PC-3 (cell line): Measurements from ENCODE around the gene AXL.

Source experiments
- CTCF ChIP-seq: fragments of 300-600 bp; sonication (generic); conservative IDR thresholded peaks from 2 replicates; pipeline ENCODE4 v1.5.1; 2017; ENCODE audit warnings: antibody characterized with exemption, low read depth, mild to moderate bottlenecking, low read length
- EZH2phosphoT487 ChIP-seq: fragments of 300-600 bp; sonication (generic); IDR thresholded peaks from 2 replicates; pipeline ENCODE4 v1.6.1; 2018; ENCODE audit warnings: mild to moderate bottlenecking, antibody characterized with exemption, low read length, borderline replicate concordance

DNA sequence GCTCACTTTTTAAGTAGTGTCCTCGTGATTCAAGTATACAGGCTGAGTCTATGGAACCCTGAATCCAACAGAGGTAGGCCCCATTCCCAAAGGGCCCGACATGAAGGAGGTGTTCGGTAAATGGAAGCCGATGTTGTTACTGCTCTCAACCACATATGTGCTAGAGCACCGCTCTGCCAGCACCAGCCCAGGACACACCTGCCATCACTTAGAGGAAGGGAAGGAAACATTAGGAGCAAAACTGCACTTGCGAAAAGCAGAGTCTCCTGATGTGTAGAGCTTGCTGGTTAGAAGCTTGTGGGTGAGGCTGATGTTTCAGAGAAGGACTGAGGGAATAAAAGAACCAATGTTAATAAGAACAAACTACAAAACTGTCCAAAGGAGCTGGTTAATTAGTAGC, 81.5 kb downstream of the AXL start:
- TF ChIP-seq CTCF: no peak
- TF ChIP-seq EZH2phosphoT487: no peak
